ENCODE data around the gene CCDC127. TPM values are rescaled to one million over a fixed set of nuclear protein-coding genes. Genes with fewer than 3 reads are reported as not detected.

The CCDC127 gene
- total and polyA plus RNA-seq, 2 donors (not counting 1 experiment from before 2014, with no cell fraction given), result 1.4 to 8.7 TPM

DNA sequence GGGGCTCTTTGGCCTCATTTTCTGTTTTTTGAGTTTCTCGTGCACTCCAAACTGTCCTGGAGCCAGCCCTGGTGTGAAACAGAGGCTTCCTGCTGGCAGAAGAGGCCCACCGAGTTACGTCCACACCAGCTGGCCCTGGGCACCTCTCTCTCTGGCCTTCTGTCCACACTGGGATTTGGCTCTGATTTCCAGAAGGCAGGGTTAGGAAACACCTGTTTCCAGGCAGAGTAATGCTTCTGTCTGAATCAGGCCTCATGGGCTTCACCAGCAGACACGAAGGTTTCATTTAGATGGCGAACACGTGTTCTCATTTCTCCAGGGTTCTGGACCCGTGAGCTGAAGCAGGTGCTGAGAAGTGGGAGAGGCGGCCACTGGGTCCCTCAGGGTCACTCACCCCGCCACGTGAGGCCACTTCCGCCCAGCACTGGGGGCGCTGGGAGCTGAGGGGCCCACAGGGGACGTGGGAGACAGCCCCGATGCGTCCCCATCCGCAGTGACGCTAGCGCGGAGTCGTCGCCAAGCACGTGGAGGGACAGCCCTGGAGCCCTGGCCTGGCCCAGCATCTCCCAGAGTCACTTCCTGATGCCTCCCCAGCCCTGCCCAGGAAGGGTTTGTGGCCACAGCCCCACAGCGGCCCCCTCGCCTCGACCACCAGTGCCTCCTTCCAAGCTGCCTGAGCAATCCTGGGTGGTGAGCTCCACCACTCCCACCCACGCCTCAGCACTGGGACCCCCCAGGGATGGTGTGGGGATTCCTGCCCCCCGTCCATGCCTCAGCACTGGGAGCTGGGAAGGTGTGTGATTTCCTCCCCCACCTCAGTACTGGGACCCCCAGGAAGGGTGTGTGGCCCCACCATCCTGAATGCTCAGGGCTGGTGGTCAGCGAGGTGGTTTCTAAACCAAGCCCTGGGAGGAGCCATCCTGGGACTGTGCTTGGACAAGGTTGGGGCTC, 31.6 kb downstream of the CCDC127 start:
- Histone ChIP-seq H3K9me3 (ENCODE audit: control extremely low read depth in 1 of 3, control insufficient read depth in 2 of 3, insufficient read depth in 1 of 3, low read length in 2 of 3) (no peaks in the 10 kb centered on the region), H3K27ac (ENCODE audit: low read length in 2 of 2) (no peak overlapping the region), H3K4me2 (replicated peaks; ENCODE audit: low read depth, low read length, poor library complexity, severe bottlenecking) (no peak overlapping the region), H4K20me1 (ENCODE audit: control insufficient read depth, insufficient read depth, low read length, poor library complexity, severe bottlenecking) (no peaks in the 10 kb centered on the region), H3K4me3 (ENCODE audit: control extremely low read depth in 1 of 5, extremely low read depth in 1 of 5, insufficient read depth in 1 of 5, low read depth in 2 of 5, low read length in 4 of 5) (no peak overlapping the region), H3K27me3 (replicated peaks in 1 of 4; ENCODE audit: control extremely low read depth in 1 of 4, control insufficient read depth in 3 of 4, insufficient read depth in 4 of 4, low read length in 3 of 4) (peaks cover 0 to 20% (median 2%) of the 10 kb centered on the region in 4 experiments), H3K36me3 (replicated peaks in 1 of 2; ENCODE audit: control extremely low read depth in 1 of 2, control insufficient read depth in 1 of 2, extremely low read depth in 1 of 2, insufficient read depth in 2 of 2, low read length in 1 of 2) (no peaks in the 10 kb centered on the region), H3K9ac (ENCODE audit: low read length) (no peak overlapping the region), H2AFZ (ENCODE audit: insufficient read depth, low read depth, low read length, poor library complexity, severe bottlenecking) (no peak overlapping the region), H3K79me2 (ENCODE audit: control insufficient read depth, insufficient read depth, low read length) (no peaks in the 10 kb centered on the region), H3K4me1 (ENCODE audit: control insufficient read depth in 2 of 2, insufficient read depth in 2 of 2, low read length in 2 of 2) (peaks cover 9 to 17% of the 10 kb centered on the region in 2 donors)
- ChIA-PET POLR2A (no interaction called here), CTCF (interaction anchor here (2.6 kb wide), 1 partner anchor 239 kb away, joined by 18 read pairs; no protein-coding TSS in a partner anchor)
- Mint-ChIP-seq H3K4me1 (peaks cover 15% of the 10 kb centered on the region), H3K9me3 (ENCODE audit: insufficient read depth) (no peaks in the 10 kb centered on the region), H3K4me3 (no peak overlapping the region), H3K27ac (no peak overlapping the region), H3K27me3 (peaks cover 9% of the 10 kb centered on the region)
- TF ChIP-seq, protein P1, sequence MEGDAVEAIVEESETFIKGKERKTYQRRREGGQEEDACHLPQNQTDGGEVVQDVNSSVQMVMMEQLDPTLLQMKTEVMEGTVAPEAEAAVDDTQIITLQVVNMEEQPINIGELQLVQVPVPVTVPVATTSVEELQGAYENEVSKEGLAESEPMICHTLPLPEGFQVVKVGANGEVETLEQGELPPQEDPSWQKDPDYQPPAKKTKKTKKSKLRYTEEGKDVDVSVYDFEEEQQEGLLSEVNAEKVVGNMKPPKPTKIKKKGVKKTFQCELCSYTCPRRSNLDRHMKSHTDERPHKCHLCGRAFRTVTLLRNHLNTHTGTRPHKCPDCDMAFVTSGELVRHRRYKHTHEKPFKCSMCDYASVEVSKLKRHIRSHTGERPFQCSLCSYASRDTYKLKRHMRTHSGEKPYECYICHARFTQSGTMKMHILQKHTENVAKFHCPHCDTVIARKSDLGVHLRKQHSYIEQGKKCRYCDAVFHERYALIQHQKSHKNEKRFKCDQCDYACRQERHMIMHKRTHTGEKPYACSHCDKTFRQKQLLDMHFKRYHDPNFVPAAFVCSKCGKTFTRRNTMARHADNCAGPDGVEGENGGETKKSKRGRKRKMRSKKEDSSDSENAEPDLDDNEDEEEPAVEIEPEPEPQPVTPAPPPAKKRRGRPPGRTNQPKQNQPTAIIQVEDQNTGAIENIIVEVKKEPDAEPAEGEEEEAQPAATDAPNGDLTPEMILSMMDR (IDR thresholded peaks at IDR 0.05), result no peak
- TF ChIP-seq EZH2 (IDR thresholded peaks at IDR 0.05; ENCODE audit: borderline replicate concordance, insufficient read depth, low read depth, low read length, poor library complexity, severe bottlenecking), result no peak
- DNase-seq, result no peak
- ATAC-seq (ENCODE audit: low read depth), result no peak
- WGBS (ENCODE audit: insufficient coverage), result 85% methylated on average over 25 of the region's 28 CpGs
- intact Hi-C loops (cut with micrococcal nuclease), result no loop called here
